ENCODE results near the gene PHACTR3.

The PHACTR3 gene

DNA sequence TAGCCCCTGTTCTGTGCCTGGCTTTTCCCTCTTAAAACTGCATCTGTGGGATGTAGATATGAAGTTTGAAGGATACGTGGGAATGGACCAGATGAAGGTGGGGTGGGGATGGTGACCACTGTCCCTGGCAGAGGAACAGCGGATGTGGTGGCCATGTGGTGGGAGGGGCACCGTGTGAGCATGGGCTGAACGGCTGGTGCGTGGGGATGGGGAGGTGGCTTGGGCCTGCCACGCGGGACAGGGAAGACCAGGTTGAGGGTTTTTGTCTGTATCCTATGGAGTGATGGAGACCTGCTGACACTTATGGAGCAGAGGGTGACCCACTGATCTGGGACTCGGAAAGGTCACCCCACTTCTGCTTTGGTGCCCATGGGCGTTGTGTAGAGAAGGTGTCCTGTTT, 19.2 kb downstream of the PHACTR3 start:
- DNase-seq = no peak

DNA sequence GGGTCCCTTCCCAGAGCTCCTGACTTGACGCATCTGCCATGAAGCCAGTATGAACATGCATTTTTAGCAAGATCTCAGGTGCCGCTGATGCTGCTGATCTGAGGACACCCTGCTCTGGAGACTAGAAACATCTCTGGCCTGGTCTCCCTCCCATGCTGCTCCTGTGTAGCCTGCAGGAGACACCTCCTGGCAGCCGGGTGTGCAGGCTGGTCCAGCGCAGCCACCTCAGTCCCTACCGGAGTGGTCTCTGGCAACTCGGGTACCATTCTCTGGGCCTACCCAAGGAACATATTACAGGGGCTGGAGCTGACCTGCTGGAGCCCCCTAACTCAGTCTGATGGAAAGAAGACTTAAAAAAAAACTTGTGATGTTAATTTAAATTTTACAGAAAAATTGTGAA, 20.1 kb downstream of the PHACTR3 start:
- no peak for DNase-seq

DNA sequence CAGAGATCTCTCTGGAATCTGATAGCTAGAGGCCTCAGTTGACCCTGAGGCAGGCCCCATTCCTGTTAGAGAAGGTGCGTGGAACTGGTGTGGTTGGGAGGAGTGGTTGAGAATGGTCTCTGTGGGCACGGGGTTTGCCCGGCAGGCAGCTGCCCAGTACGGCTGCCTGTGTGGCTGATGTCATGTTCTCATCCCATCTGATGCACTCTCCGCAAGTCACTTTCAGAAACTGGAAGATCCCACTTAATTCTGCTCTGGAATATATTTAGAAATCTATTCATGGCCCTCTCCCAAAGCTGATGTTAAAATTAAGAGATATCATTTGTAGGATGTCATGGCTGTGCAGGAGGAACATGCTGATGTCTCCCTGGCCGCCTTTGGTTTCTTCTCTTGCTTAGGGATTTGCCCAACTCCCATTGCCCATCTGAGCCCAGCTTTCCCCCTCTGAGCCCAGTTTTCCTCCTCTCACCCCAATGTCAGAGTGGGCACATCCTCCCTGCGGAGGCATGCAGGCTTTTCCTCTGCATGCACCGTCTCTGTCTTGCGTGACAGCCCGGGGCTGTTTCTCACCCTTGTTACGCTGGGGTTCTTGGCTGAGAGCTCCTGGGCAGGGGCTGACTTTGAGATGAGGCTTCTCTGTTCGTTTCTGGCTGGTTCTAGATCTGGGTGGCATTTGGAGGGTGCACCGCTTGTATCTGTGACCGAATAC, 21.0 kb downstream of the PHACTR3 start:
- no peak for DNase-seq

- DNase-seq = no peak
These were observed 23.0 kb downstream of the PHACTR3 start for GRCh38 chr20:59627298-59627697.

GRCh38 chr20:59628171-59628570, 23.8 kb downstream of the PHACTR3 start:
- DNase-seq = no peak

GRCh38 chr20:59629141-59630045, 25.1 kb downstream of the PHACTR3 start:
- no peak for DNase-seq

DNA sequence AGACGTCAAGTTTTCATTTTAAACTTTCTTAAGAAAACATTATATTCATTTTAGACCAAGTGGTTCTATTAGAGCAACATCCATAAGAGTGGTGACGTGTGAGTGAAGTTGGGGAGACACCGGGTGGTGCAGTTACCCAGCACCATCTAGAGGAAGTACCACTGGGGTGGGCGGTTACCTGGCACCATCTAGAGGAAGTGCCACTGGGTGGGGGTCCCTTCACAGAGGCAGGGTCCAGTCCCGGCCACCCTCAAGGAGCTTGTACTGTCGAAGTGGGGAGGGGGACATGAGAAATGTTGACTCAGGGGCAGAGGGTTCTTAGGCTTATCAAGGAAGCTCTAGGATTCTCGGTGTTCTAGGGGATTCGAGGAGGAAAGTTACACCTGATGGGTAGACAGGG, 26.2 kb downstream of the PHACTR3 start:
- DNase-seq = no peak

GRCh38 chr20:59631751-59632540, 27.6 kb downstream of the PHACTR3 start:
- no peak for DNase-seq

DNA sequence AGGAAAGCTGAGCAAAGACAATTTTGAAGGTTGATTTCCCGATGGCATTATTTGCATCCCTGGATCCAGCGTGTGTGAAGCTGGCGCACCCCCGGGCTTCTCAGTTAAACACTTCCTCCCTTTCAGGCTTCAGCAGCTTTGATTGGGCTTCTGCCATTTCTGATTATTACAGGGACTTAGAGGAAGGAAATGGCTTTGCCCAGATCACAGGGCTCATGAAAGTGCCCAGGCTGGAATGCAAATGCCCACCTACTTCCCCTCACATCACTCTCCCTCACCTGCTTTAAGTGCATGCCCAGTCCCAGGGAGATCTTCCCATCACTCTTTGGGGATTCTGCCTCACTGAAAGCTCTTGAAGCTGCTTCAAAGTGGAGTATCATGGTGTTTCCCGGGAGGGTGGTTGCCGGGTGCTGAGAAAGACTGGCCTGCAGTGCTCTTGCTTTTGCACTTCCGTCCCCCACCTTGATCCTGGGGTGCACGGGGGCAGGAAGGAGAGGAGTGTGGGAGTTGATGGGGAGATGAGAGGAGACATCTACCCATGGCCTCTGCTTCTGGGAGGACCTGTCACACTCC, 28.3 kb downstream of the PHACTR3 start:
- no peak for DNase-seq

DNA sequence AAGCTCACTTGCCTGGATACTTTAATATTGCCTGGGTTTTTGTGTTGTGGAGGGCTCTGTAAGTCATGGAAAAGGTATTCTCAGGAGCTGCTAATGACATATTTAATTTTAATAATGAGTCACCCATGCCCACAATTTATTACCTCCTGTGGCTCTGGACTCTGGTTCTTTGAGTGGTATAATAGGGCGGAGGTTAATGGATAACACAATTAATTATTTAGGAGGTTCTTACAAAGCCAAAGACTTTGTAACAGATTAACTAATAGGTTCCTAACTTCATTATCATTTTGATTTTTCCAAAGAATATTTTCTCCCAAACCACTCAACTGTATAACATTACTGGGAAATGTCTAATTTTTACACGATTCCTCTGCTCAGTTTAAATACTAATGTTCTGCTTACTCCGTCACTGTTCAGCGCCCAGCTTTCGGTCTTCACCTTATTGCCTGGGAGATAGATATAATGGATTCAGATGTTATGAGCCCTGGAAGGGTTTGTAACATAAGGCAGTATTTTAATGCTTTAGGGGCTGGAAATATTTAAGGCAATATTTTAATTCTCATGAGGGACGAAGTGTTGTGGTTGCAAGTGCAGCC, 29.4 kb downstream of the PHACTR3 start:
- DNase-seq = no peak

DNA sequence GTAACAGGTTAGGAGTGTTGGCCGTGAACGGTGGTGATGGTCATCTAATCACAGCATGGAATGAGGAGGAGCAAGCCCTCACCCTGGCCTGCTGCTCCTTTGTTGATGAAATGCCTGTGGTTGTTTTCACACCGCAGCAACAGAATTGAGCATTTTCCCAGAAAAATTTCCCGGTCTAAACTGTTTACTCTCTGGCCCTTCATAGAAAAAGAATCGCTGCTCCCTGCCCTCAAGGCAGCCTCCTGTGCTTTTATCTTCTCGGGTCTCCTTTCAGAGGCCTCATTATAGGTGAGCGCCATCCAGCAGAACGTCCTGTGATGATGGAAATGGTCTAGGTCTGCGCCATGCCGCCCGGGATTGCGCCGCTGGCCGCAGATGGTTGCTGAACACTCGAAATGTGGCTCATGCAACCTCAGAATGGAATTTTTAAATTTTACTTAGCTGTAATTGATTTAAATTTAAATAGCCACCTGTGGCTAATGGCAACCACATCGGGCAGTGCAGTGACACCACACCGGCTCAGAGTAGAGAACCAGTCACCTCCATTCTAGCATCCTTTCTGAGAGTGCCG, 30.2 kb downstream of the PHACTR3 start:
- no peak for DNase-seq

- no peak for DNase-seq
These were observed 32.5 kb downstream of the PHACTR3 start for GRCh38 chr20:59636766-59637370.

GRCh38 chr20:59640267-59640666, 35.9 kb downstream of the PHACTR3 start:
- DNase-seq = no peak

DNA sequence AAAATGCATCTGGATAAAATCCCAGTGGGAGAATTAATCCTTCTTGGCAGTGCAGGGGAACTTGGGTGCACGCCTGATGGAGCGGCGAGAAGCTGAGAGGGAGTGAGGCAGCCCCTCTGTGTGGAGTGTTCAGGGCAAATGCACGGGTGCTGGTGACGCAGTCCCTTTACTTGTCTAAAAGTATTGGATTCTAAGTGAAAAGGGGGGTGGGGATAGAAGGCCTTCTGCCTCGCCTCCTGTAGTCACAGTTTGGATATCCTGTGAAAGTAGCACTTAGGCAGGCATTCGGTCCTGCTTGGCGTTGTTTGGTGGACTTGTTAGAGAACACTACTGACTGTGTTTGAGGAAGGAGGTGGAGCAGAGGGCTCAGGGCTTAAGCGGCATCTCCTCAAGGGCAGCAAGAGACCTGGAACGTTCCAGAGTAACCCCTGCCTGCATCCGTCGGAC, 39.3 kb downstream of the PHACTR3 start:
- DNase-seq = no peak

DNA sequence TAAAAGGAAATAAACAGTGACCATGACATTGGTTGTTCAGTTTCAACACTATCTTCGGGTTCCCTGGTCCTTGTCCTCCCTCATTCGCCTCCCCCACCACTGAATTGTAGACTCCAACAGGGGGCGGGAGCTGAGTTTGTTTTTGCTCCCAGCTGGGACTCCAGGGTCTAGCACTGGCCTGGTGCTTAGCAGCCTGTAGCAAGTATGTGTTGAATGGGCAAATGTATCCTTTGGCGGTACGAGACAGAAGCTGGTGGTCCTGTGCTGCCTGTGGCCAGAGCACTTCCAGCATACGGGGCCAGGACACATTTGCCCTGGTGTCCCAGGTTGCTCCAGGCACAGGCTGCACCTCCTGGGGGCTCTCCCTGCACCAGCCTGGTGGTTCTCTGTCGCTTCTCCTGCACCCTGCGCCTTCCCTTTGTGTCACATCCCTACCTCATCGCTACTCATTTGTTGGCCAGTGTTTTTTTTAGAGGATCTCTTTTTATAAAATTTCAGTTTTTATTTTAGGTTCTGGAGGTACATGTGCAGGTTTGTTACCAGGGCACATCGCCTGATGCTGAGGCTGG, 40.1 kb downstream of the PHACTR3 start:
- DNase-seq = no peak

- DNase-seq = no peak
These were observed 40.9 kb downstream of the PHACTR3 start for GRCh38 chr20:59645271-59645670.

- DNase-seq = no peak
These were observed 41.4 kb downstream of the PHACTR3 start for GRCh38 chr20:59645761-59646171.

DNA sequence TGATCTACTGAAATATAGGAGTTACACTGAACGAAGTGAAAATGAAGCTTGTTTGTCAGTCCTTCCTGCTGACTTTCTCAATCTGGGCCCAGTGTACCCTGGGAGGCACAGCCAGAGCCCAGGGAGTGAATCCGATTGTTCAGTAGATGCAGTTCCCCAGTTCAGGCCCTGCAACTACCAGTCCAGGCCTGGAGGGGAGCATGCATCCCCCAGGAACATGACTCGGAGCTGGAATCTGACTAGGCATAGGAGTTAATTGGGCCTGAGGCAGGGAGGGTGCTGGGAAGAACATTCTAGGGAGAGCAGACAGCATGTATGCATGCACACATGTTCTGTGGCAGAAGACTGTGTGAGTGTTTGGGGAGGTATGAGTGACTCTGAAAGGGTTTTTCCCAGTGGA, 42.1 kb downstream of the PHACTR3 start:
- no peak for DNase-seq

DNA sequence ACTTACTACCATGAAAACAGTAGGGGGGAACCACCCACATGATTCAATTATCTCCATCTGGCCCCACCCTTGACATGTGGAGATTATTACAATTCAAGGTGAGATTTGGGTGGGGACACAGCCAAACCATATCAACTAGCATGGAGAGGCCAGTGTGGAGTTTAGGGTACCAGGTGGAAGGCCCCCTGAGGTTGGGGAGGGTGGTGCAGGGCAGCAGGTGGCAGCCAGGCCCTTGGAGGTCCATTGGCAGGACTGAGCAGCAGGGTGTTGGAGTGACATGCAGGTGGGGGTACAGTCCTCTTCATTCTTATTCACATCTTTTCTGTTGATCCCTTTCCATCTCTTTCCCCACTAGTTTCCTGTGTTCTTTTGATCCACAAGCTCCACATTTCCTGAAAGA, 42.9 kb downstream of the PHACTR3 start:
- DNase-seq = no peak

GRCh38 chr20:59648466-59649070, 44.2 kb downstream of the PHACTR3 start:
- DNase-seq = no peak

- DNase-seq = no peak
These were observed 46.1 kb downstream of the PHACTR3 start for GRCh38 chr20:59650418-59650817.
